ENCODE measurements around the gene SLC25A19.
"Not testable (repeated sequence)": the region's sequence is repeated elsewhere in the genome, so short reads cannot be mapped to it uniquely, and the experiment has no call there.

Gene SLC25A19

GRCh38 chr17:75261336-75262111, 27.7 kb downstream of the SLC25A19 start, which contains the start of the genes GGA3 and MRPS7:
TSS of gene GGA3 (minus strand) at chr17:75261606. CDS start at chr17:75261587, 19 bp downstream.
TSS of gene MRPS7 (plus strand) at chr17:75261879. CDS start at chr17:75261901, 22 bp downstream.
- H3K27ac ChIP-seq (ENCODE audit: low read depth, low read length) = peak within 1 kb of the TSS; percentile 99
- no peaks in the 10 kb centered on the region for H3K27me3 ChIP-seq (ENCODE audit: control insufficient read depth in 5 of 5, insufficient read depth in 4 of 5, low read length in 5 of 5)
- H3K36me3 ChIP-seq (ENCODE audit: control insufficient read depth in 5 of 5, insufficient read depth in 5 of 5, low read length in 5 of 5) = peaks cover 0 to 29% (median 27%) of the 10 kb centered on the region in 5 donors
- peak within 1 kb of the TSS; percentile 79 to 98 (median 93) for H3K4me3 ChIP-seq (ENCODE audit: low read depth in 1 of 5, low read length in 5 of 5)
- H3K9me3 ChIP-seq (ENCODE audit: control insufficient read depth in 5 of 5, low read length in 5 of 5) = no peaks in the 10 kb centered on the region
- H3K4me1 ChIP-seq (ENCODE audit: control insufficient read depth in 5 of 5, insufficient read depth in 5 of 5, low read length in 5 of 5) = peaks cover 12 to 34% (median 29%) of the 10 kb centered on the region in 5 donors
- peak within 1 kb of the TSS; percentile 94 to 99 (median 97) for H3K9ac ChIP-seq (ENCODE audit: low read length in 5 of 5)

GRCh38 chr17:75260641-75261335, 28.4 kb downstream of the SLC25A19 start:
- Histone ChIP-seq H3K9ac (ENCODE audit: low read length in 5 of 5) (peak overlapping the region; percentile 94 to 99 (median 97)), H3K4me3 (ENCODE audit: low read depth in 1 of 5, low read length in 5 of 5) (peak overlapping the region; percentile 79 to 96 (median 88)), H3K27ac (ENCODE audit: low read depth, low read length) (peak overlapping the region; percentile 99)

GRCh38 chr17:75257228-75257627, 32.0 kb downstream of the SLC25A19 start:
- H3K27ac ChIP-seq (ENCODE audit: low read depth, low read length); H3K9me3 ChIP-seq (ENCODE audit: control insufficient read depth in 5 of 5, low read length in 5 of 5); H3K9ac ChIP-seq (ENCODE audit: low read length in 5 of 5): not testable (repeated sequence)

More at GRCh38 chr17:75260641-75261335, 28.4 kb downstream of the SLC25A19 start:
- Histone ChIP-seq H3K36me3 (ENCODE audit: control insufficient read depth in 5 of 5, insufficient read depth in 5 of 5, low read length in 5 of 5) (peaks cover 0 to 22% (median 19%) of the 10 kb centered on the region in 5 donors), H3K9me3 (ENCODE audit: control insufficient read depth in 5 of 5, low read length in 5 of 5) (no peaks in the 10 kb centered on the region), H3K4me1 (ENCODE audit: control insufficient read depth in 5 of 5, insufficient read depth in 5 of 5, low read length in 5 of 5) (peaks cover 12 to 33% (median 29%) of the 10 kb centered on the region in 5 donors), H3K27me3 (ENCODE audit: control insufficient read depth in 5 of 5, insufficient read depth in 4 of 5, low read length in 5 of 5) (no peaks in the 10 kb centered on the region)

DNA sequence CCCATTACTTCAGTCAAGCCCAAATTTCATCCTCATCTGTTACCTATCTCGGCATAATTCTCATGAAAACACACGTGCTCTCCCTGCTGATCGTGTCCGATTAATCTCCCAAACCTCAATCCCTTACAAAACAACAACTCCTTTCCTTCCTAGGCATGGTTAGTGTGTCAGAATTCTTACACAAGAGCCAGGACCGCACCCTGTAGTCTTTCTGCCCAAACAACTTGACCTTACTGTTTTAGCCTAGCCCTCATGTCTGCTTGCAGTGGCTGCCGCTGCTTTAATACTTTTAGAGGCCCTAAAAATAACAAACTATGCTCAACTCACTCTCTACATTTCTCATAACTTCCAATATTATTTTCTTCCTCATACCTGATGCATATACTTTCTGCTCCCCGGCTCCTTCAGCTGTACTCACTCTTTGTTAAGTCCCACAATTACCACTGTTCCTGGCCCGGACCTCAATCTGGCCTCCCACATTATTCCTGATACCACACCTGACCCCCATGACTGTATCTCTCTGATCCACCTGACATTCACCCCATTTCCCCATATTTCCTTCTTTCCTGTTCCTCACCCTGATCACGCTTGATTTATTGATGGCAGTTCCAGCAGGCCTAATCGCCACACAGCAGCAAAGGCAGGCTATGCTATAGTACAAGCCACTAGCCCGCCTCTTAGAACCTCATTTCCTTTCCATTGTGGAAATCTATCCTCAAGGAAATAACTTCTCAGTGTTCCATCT, 33.1 kb downstream of the SLC25A19 start:
- H3K9me3 ChIP-seq (ENCODE audit: control insufficient read depth in 5 of 5, low read length in 5 of 5) = not testable (repeated sequence)

More at GRCh38 chr17:75257228-75257627, 32.0 kb downstream of the SLC25A19 start:
- H3K27me3 ChIP-seq (ENCODE audit: control insufficient read depth in 5 of 5, insufficient read depth in 4 of 5, low read length in 5 of 5); H3K4me3 ChIP-seq (ENCODE audit: low read depth in 1 of 5, low read length in 5 of 5); H3K36me3 ChIP-seq (ENCODE audit: control insufficient read depth in 5 of 5, insufficient read depth in 5 of 5, low read length in 5 of 5): not testable (repeated sequence)
- H3K4me1 ChIP-seq (ENCODE audit: control insufficient read depth in 5 of 5, insufficient read depth in 5 of 5, low read length in 5 of 5) = peaks cover 8 to 28% (median 21%) of the 10 kb centered on the region in 5 donors

GRCh38 chr17:75252039-75252816, 37.0 kb downstream of the SLC25A19 start:
- Histone ChIP-seq H3K27me3 (ENCODE audit: control insufficient read depth in 5 of 5, insufficient read depth in 4 of 5, low read length in 5 of 5) (no peaks in the 10 kb centered on the region), H3K27ac (ENCODE audit: low read depth, low read length) (no peak overlapping the region), H3K36me3 (ENCODE audit: control insufficient read depth in 5 of 5, insufficient read depth in 5 of 5, low read length in 5 of 5) (no peaks in the 10 kb centered on the region), H3K4me1 (ENCODE audit: control insufficient read depth in 5 of 5, insufficient read depth in 5 of 5, low read length in 5 of 5) (peaks cover 3 to 20% (median 12%) of the 10 kb centered on the region in 5 donors), H3K4me3 (ENCODE audit: low read depth in 1 of 5, low read length in 5 of 5) (no peak overlapping the region), H3K9me3 (ENCODE audit: control insufficient read depth in 5 of 5, low read length in 5 of 5) (no peaks in the 10 kb centered on the region), H3K9ac (ENCODE audit: low read length in 5 of 5) (peak overlapping the region in 1 of 5 donors; percentile 21)

More for the DNA sequence above, 33.1 kb downstream of the SLC25A19 start:
- not testable (repeated sequence) for H3K27ac ChIP-seq (ENCODE audit: low read depth, low read length); H3K4me3 ChIP-seq (ENCODE audit: low read depth in 1 of 5, low read length in 5 of 5); H3K9ac ChIP-seq (ENCODE audit: low read length in 5 of 5); H3K27me3 ChIP-seq (ENCODE audit: control insufficient read depth in 5 of 5, insufficient read depth in 4 of 5, low read length in 5 of 5); H3K36me3 ChIP-seq (ENCODE audit: control insufficient read depth in 5 of 5, insufficient read depth in 5 of 5, low read length in 5 of 5)
- peaks cover 8 to 25% (median 18%) of the 10 kb centered on the region in 5 donors for H3K4me1 ChIP-seq (ENCODE audit: control insufficient read depth in 5 of 5, insufficient read depth in 5 of 5, low read length in 5 of 5)

GRCh38 chr17:75250009-75250471, 39.2 kb downstream of the SLC25A19 start:
- Histone ChIP-seq H3K27ac (ENCODE audit: low read depth, low read length) (peak overlapping the region; percentile 7), H3K9me3 (ENCODE audit: control insufficient read depth in 5 of 5, low read length in 5 of 5) (no peaks in the 10 kb centered on the region), H3K36me3 (ENCODE audit: control insufficient read depth in 5 of 5, insufficient read depth in 5 of 5, low read length in 5 of 5) (peaks cover 0 to 16% (median 16%) of the 10 kb centered on the region in 5 donors), H3K27me3 (ENCODE audit: control insufficient read depth in 5 of 5, insufficient read depth in 4 of 5, low read length in 5 of 5) (no peaks in the 10 kb centered on the region), H3K9ac (ENCODE audit: low read length in 5 of 5) (peak overlapping the region in 1 of 5 donors; percentile 38), H3K4me1 (ENCODE audit: control insufficient read depth in 5 of 5, insufficient read depth in 5 of 5, low read length in 5 of 5) (peaks cover 3 to 20% (median 12%) of the 10 kb centered on the region in 5 donors), H3K4me3 (ENCODE audit: low read depth in 1 of 5, low read length in 5 of 5) (peak overlapping the region in 3 of 5 donors; percentile 1 to 29 (median 17))

GRCh38 chr17:75249564-75249963, 39.7 kb downstream of the SLC25A19 start:
- no peaks in the 10 kb centered on the region for H3K27me3 ChIP-seq (ENCODE audit: control insufficient read depth in 5 of 5, insufficient read depth in 4 of 5, low read length in 5 of 5)
- H3K4me1 ChIP-seq (ENCODE audit: control insufficient read depth in 5 of 5, insufficient read depth in 5 of 5, low read length in 5 of 5) = peaks cover 3 to 20% (median 12%) of the 10 kb centered on the region in 5 donors
- peak overlapping the region in 2 of 5 donors; percentile 1 to 29 for H3K4me3 ChIP-seq (ENCODE audit: low read depth in 1 of 5, low read length in 5 of 5)
- no peak overlapping the region for H3K9ac ChIP-seq (ENCODE audit: low read length in 5 of 5)
- H3K27ac ChIP-seq (ENCODE audit: low read depth, low read length) = peak overlapping the region; percentile 7
- peaks cover 0 to 21% (median 21%) of the 10 kb centered on the region in 5 donors for H3K36me3 ChIP-seq (ENCODE audit: control insufficient read depth in 5 of 5, insufficient read depth in 5 of 5, low read length in 5 of 5)
- no peaks in the 10 kb centered on the region for H3K9me3 ChIP-seq (ENCODE audit: control insufficient read depth in 5 of 5, low read length in 5 of 5)

DNA sequence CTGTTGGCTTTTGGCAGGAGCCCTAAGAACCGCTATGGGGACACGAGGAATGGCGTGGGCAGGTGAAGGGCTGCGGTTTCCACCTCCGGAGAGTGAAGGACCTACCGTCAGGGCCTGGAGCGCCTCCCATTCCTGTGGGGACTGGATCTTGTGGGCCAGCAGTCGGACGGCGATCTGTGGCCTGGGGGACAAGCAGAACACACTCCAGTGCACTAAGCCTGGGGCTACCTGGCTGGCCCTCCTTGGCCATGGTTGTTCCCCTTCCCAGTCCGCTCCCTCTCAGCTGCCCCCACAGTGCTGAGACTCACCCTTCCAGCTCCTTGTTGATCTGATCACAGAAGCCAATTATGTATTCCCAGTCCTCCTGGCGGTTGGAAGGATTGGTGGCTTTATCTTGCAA, 42.8 kb downstream of the SLC25A19 start:
- no peak overlapping the region for H3K9ac ChIP-seq (ENCODE audit: low read length in 5 of 5)
- peaks cover 0 to 53% (median 52%) of the 10 kb centered on the region in 5 donors for H3K36me3 ChIP-seq (ENCODE audit: control insufficient read depth in 5 of 5, insufficient read depth in 5 of 5, low read length in 5 of 5)
- no peaks in the 10 kb centered on the region for H3K27me3 ChIP-seq (ENCODE audit: control insufficient read depth in 5 of 5, insufficient read depth in 4 of 5, low read length in 5 of 5)
- no peak overlapping the region for H3K27ac ChIP-seq (ENCODE audit: low read depth, low read length)
- H3K4me3 ChIP-seq (ENCODE audit: low read depth in 1 of 5, low read length in 5 of 5) = no peak overlapping the region
- H3K9me3 ChIP-seq (ENCODE audit: control insufficient read depth in 5 of 5, low read length in 5 of 5) = no peaks in the 10 kb centered on the region
- peaks cover 7 to 22% (median 12%) of the 10 kb centered on the region in 5 donors for H3K4me1 ChIP-seq (ENCODE audit: control insufficient read depth in 5 of 5, insufficient read depth in 5 of 5, low read length in 5 of 5)

DNA sequence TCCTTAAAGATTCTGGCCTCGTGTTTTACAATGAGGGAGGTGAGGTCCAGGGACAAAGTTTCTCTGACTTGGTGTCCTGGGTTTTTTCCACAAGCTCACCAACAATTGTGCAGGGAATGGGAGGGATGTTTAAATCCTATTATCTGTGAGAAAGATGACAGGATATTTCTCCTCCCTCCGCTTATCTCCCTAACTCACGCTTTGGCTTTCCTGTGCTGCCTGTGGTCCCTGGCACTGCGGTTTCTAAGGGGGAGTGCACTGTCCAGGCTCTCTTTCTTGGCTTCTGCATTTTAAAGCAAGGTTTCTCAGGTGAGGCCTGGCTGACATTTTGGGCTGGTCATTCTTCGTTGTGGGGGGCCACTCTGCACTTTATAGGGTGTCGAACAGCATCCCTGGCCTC, 44.2 kb downstream of the SLC25A19 start:
- Histone ChIP-seq H3K27ac (ENCODE audit: low read depth, low read length) (no peak overlapping the region), H3K9me3 (ENCODE audit: control insufficient read depth in 5 of 5, low read length in 5 of 5) (no peaks in the 10 kb centered on the region), H3K4me1 (ENCODE audit: control insufficient read depth in 5 of 5, insufficient read depth in 5 of 5, low read length in 5 of 5) (peaks cover 7 to 22% (median 17%) of the 10 kb centered on the region in 5 donors), H3K9ac (ENCODE audit: low read length in 5 of 5) (no peak overlapping the region), H3K27me3 (ENCODE audit: control insufficient read depth in 5 of 5, insufficient read depth in 4 of 5, low read length in 5 of 5) (no peaks in the 10 kb centered on the region), H3K36me3 (ENCODE audit: control insufficient read depth in 5 of 5, insufficient read depth in 5 of 5, low read length in 5 of 5) (peaks cover 0 to 67% (median 66%) of the 10 kb centered on the region in 5 donors), H3K4me3 (ENCODE audit: low read depth in 1 of 5, low read length in 5 of 5) (no peak overlapping the region)
